ENCODE results near the gene ADM2.

ADM2 gene

GRCh38 chr22:50471962-50472361, 9.4 kb upstream of the ADM2 start:
- no peak for ATAC-seq
- no peak for TF ChIP-seq CSDC2 (CRISPR knock-in tag; IDR thresholded peaks at IDR 0.05)
- no peak for TF ChIP-seq OSR1 (CRISPR knock-in tag; IDR thresholded peaks at IDR 0.05)
- TF ChIP-seq CREB5 (CRISPR knock-in tag; IDR thresholded peaks at IDR 0.05; ENCODE audit: low read depth), result no peak
- no peak for TF ChIP-seq ZNF8 (CRISPR knock-in tag; IDR thresholded peaks at IDR 0.05)
- TF ChIP-seq TSHZ2 (CRISPR knock-in tag; IDR thresholded peaks at IDR 0.05), result no peak
- no peak for TF ChIP-seq ESRRG (CRISPR knock-in tag; IDR thresholded peaks at IDR 0.05)

GRCh38 chr22:50473088-50473487, 8.3 kb upstream of the ADM2 start:
- ATAC-seq, result no peak
- TF ChIP-seq ZNF8 (CRISPR knock-in tag; IDR thresholded peaks at IDR 0.05), result no peak
- TF ChIP-seq TCF4 (CRISPR knock-in tag; IDR thresholded peaks at IDR 0.05; ENCODE audit: borderline replicate concordance), result no peak
- no peak for TF ChIP-seq RARB (CRISPR knock-in tag; IDR thresholded peaks at IDR 0.05)
- no peak for TF ChIP-seq SNAI2 (CRISPR knock-in tag; IDR thresholded peaks at IDR 0.05)
- no peak for TF ChIP-seq CREB5 (CRISPR knock-in tag; IDR thresholded peaks at IDR 0.05; ENCODE audit: low read depth)
- TF ChIP-seq BACH2 (CRISPR knock-in tag; IDR thresholded peaks at IDR 0.05; ENCODE audit: borderline replicate concordance), result no peak
- TF ChIP-seq PATZ1 (CRISPR knock-in tag; IDR thresholded peaks at IDR 0.05; ENCODE audit: borderline replicate concordance), result no peak
- no peak for TF ChIP-seq ZNF70 (CRISPR knock-in tag; IDR thresholded peaks at IDR 0.05)
- TF ChIP-seq ESRRG (CRISPR knock-in tag; IDR thresholded peaks at IDR 0.05), result no peak
- TF ChIP-seq ARNTL (CRISPR knock-in tag; IDR thresholded peaks at IDR 0.05; ENCODE audit: borderline replicate concordance, low read depth), result no peak
- no peak for TF ChIP-seq TOX (CRISPR knock-in tag; IDR thresholded peaks at IDR 0.05; ENCODE audit: borderline replicate concordance)
- no peak for TF ChIP-seq GLIS3 (CRISPR knock-in tag; IDR thresholded peaks at IDR 0.05)
- no peak for TF ChIP-seq TSHZ2 (CRISPR knock-in tag; IDR thresholded peaks at IDR 0.05)
- TF ChIP-seq POU6F1 (CRISPR knock-in tag; IDR thresholded peaks at IDR 0.05; ENCODE audit: borderline replicate concordance, low read depth), result no peak
- no peak for TF ChIP-seq PPARA (CRISPR knock-in tag; IDR thresholded peaks at IDR 0.05; ENCODE audit: borderline replicate concordance)
- TF ChIP-seq ZNF565 (CRISPR knock-in tag; conservative IDR thresholded peaks at IDR 0.05; ENCODE audit: low read depth), result no peak
- TF ChIP-seq CSDC2 (CRISPR knock-in tag; IDR thresholded peaks at IDR 0.05), result no peak
- TF ChIP-seq OSR1 (CRISPR knock-in tag; IDR thresholded peaks at IDR 0.05), result no peak
- TF ChIP-seq ISL1 (CRISPR knock-in tag; IDR thresholded peaks at IDR 0.05), result no peak

Measured in SK-N-SH treated with all-trans-retinoic acid at 6 μM for 48 hours (cell line).